IMR-90 (cell line): ENCODE measurements around the gene MRPL54. TPM values are rescaled to one million over a fixed set of nuclear protein-coding genes. Genes with fewer than 3 reads are reported as not detected.

Experiments
- ATAC-seq: fragments of 200-7000 bp; cut with Tn5 transposase; 2 replicates; pipeline ENCODE4 v1.9.1; 2020; ENCODE audit warnings: low read depth, mild to moderate bottlenecking, moderate library complexity
- BruUV-seq: library from RNA; stranded (reverse); fragments of 400-500 nt; replicated peaks from 2 replicates; lab custom pipeline; 2021; lab: Mats Ljungman, UMichigan
- CTCF ChIA-PET: fragments of 300-600 bp; formaldehyde crosslinking; extraction: SDS; loops from one replicate; lab custom pipeline; 2021; ENCODE audit warnings: antibody characterized with exemption; lab: Yijun Ruan, JAX
- POLR2A ChIA-PET: fragments of 300-600 bp; sonication (Branson Sonifier 250); formaldehyde crosslinking; loops from one replicate; lab custom pipeline; 2022; ENCODE audit warnings: antibody characterized with exemption; ENCODE audit not compliant: unreplicated experiment; lab: Charles Lee
- DNase-seq: peaks from one replicate; pipeline ENCODE4 v3.0.0; 2013
- H2AFZ ChIP-seq: replicated peaks from 2 replicates; pipeline ENCODE3; 2013; ENCODE audit warnings: low read length, mild to moderate bottlenecking; ENCODE audit not compliant: poor library complexity
- H2AK5ac ChIP-seq: 2 replicates; pipeline ENCODE4 v1.6.1; 2013; ENCODE audit warnings: low read depth, low read length, inconsistent platforms
- H2AK9ac ChIP-seq: replicated peaks from 2 replicates; pipeline ENCODE3; 2013; ENCODE audit warnings: mild to moderate bottlenecking, low read depth, low read length, moderate library complexity; ENCODE audit not compliant: poor library complexity
- H2BK120ac ChIP-seq: 2 replicates; pipeline ENCODE4 v1.6.1; 2013; ENCODE audit warnings: low read depth, low read length, inconsistent platforms
- H2BK15ac ChIP-seq: 3 replicates; pipeline ENCODE4 v1.6.1; 2013; ENCODE audit warnings: low read depth, low read length, inconsistent platforms
- H2BK20ac ChIP-seq: 2 replicates; pipeline ENCODE4 v1.6.1; 2013; ENCODE audit warnings: low read depth, mild to moderate bottlenecking, inconsistent platforms, low read length, moderate library complexity
- H2BK5ac ChIP-seq: 2 replicates; pipeline ENCODE4 v1.6.1; 2013; ENCODE audit warnings: mild to moderate bottlenecking, low read depth, low read length, inconsistent platforms; ENCODE audit not compliant: poor library complexity, severe bottlenecking
- H3K14ac ChIP-seq: replicated peaks from 2 replicates; pipeline ENCODE4 v1.6.1; 2013; ENCODE audit warnings: low read depth, low read length, inconsistent platforms
- H3K18ac ChIP-seq: 2 replicates; pipeline ENCODE4 v1.6.1; 2013; ENCODE audit warnings: low read depth, low read length, control low read depth
- H3K23ac ChIP-seq: 2 replicates; pipeline ENCODE4 v1.6.1; 2013; ENCODE audit warnings: low read depth, low read length, inconsistent platforms
- H3K27ac ChIP-seq: 2 replicates; pipeline ENCODE4 v1.5.1; 2013; ENCODE audit warnings: mild to moderate bottlenecking, control low read depth, low read length; ENCODE audit not compliant: insufficient read depth
- H3K27me3 ChIP-seq: 2 replicates; pipeline ENCODE4 v1.6.1; 2013; ENCODE audit warnings: low read length; ENCODE audit not compliant: control insufficient read depth, insufficient read depth
- H3K36me3 ChIP-seq: 2 replicates; pipeline ENCODE4 v1.6.1; 2013; ENCODE audit warnings: low read length, mixed read lengths; ENCODE audit not compliant: control insufficient read depth, insufficient read depth
- H3K4ac ChIP-seq: 2 replicates; pipeline ENCODE4 v1.6.1; 2013; ENCODE audit warnings: low read depth, low read length, inconsistent platforms
- H3K4me1 ChIP-seq: 2 replicates; pipeline ENCODE4 v1.6.1; 2013; ENCODE audit warnings: low read length, mixed read lengths; ENCODE audit not compliant: control insufficient read depth, insufficient read depth
- H3K4me2 ChIP-seq: 2 replicates; pipeline ENCODE4 v1.6.1; 2013; ENCODE audit warnings: low read depth, mild to moderate bottlenecking, control low read depth, low read length, moderate library complexity
- H3K4me3 ChIP-seq: 2 replicates; pipeline ENCODE4 v1.5.1; 2013; ENCODE audit warnings: low read depth, mild to moderate bottlenecking, control low read depth, low read length, moderate library complexity; ENCODE audit not compliant: insufficient read depth
- H3K56ac ChIP-seq: 2 replicates; pipeline ENCODE4 v1.6.1; 2013; ENCODE audit warnings: low read length, inconsistent platforms; ENCODE audit not compliant: insufficient read depth; ENCODE audit errors: extremely low read depth
- H3K79me1 ChIP-seq, 2 experiments: 2 replicates each; pipeline ENCODE4 v1.6.1; 2013; ENCODE audit warnings: low read length in 2 of 2, inconsistent platforms in 1 of 2, low read depth in 1 of 2
- H3K9ac ChIP-seq: 2 replicates; pipeline ENCODE4 v1.6.1; 2013; ENCODE audit warnings: low read depth, low read length, control low read depth
- H3K9me1 ChIP-seq: 2 replicates; pipeline ENCODE4 v1.6.1; 2013; ENCODE audit warnings: low read length, inconsistent platforms; ENCODE audit not compliant: insufficient read depth
- H3K9me3 ChIP-seq: 2 replicates; pipeline ENCODE4 v1.6.1; 2013; ENCODE audit warnings: low read length; ENCODE audit not compliant: control insufficient read depth, insufficient read depth
- H4K20me1 ChIP-seq: 2 replicates; pipeline ENCODE4 v1.6.1; 2013; ENCODE audit warnings: low read length, inconsistent platforms; ENCODE audit not compliant: insufficient read depth
- H4K5ac ChIP-seq: 2 replicates; pipeline ENCODE4 v1.6.1; 2013; ENCODE audit warnings: mild to moderate bottlenecking, low read depth, low read length, control low read depth
- H4K8ac ChIP-seq, 2 experiments: 2 replicates each; pipeline ENCODE4 v1.6.1; 2013; ENCODE audit warnings: low read depth in 2 of 2, low read length in 2 of 2, control low read depth in 1 of 2, inconsistent platforms in 1 of 2
- H4K91ac ChIP-seq: 2 replicates; pipeline ENCODE4 v1.6.1; 2013; ENCODE audit warnings: low read depth, low read length, inconsistent platforms; ENCODE audit not compliant: insufficient read depth
- BHLHE40 ChIP-seq: fragments of 150-350 bp; IDR thresholded peaks from 2 replicates; pipeline ENCODE4 v1.6.1; 2016; ENCODE audit warnings: mild to moderate bottlenecking, low read depth, low read length
- CEBPB ChIP-seq: IDR thresholded peaks from 2 replicates; pipeline ENCODE4 v1.6.1; 2012; ENCODE audit warnings: low read depth, low read length, improper control_type of control experiment
- CHD1 ChIP-seq: IDR thresholded peaks from 2 replicates; pipeline ENCODE4 v1.6.1; 2012; ENCODE audit warnings: low read depth, low read length, improper control_type of control experiment
- ELK1 ChIP-seq: fragments of 150-350 bp; IDR thresholded peaks from 2 replicates; pipeline ENCODE4 v1.6.1; 2016; ENCODE audit warnings: low read depth, mild to moderate bottlenecking, low read length, moderate library complexity, borderline replicate concordance
- MAFK ChIP-seq: IDR thresholded peaks from 2 replicates; pipeline ENCODE4 v1.6.1; 2012; ENCODE audit warnings: low read depth, low read length, improper control_type of control experiment
- MAZ ChIP-seq: IDR thresholded peaks from 2 replicates; pipeline ENCODE4 v1.6.1; 2012; ENCODE audit warnings: low read depth, mild to moderate bottlenecking, low read length, improper control_type of control experiment, moderate library complexity, borderline replicate concordance
- MXI1 ChIP-seq: IDR thresholded peaks from 2 replicates; pipeline ENCODE4 v1.6.1; 2012; ENCODE audit warnings: low read depth, mild to moderate bottlenecking, low read length, moderate library complexity, borderline replicate concordance
- NFE2L2 ChIP-seq: fragments of 150-350 bp; IDR thresholded peaks from 2 replicates; pipeline ENCODE4 v1.6.1; 2016; ENCODE audit warnings: low read depth, mild to moderate bottlenecking, low read length
- POLR2A ChIP-seq: IDR thresholded peaks from 2 replicates; pipeline ENCODE4 v1.6.1; 2012; ENCODE audit warnings: mild to moderate bottlenecking, low read depth, low read length
- RAD21 ChIP-seq: IDR thresholded peaks from 2 replicates; pipeline ENCODE4 v1.6.1; 2012; ENCODE audit warnings: low read length, improper control_type of control experiment
- RCOR1 ChIP-seq: IDR thresholded peaks from 2 replicates; pipeline ENCODE4 v1.6.1; 2012; ENCODE audit warnings: mild to moderate bottlenecking, low read length, improper control_type of control experiment; ENCODE audit not compliant: insufficient replicate concordance
- WGBS, 2 experiments: methylation state at CpG; one replicate each; pipeline versions ENCODE4 v1.1.5 to v1.1.7; 2013; ENCODE audit warnings: missing lambda C conversion rate in 2 of 2; ENCODE audit not compliant: insufficient read length in 1 of 2; ENCODE audit errors: extremely low coverage in 2 of 2; 5-methylcytosine and 5-hydroxymethylcytosine counted together
- dilution Hi-C: fragments of 300-500 bp; cut with HindIII; formaldehyde crosslinking; loops from one replicate; pipeline ENCODE4 v1.14.3; 2018; ENCODE audit warnings: low sequenced_read_pairs; ENCODE audit not compliant: unreplicated experiment
- in situ Hi-C: fragments of 300-500 bp; cut with MboI; formaldehyde crosslinking; loops from 3 replicates; pipeline ENCODE4 v1.14.3; 2019; ENCODE audit warnings: low sequenced_read_pairs, inconsistent platforms, mixed read lengths
- intact Hi-C: fragments of 100-400 bp; cut with micrococcal nuclease; formaldehyde crosslinking; loops from 2 replicates; pipeline ENCODE4 v1.10.0; 2022
- polyA plus RNA-seq, 3 experiments: library from polyadenylated mRNA; depleted of rRNA; stranded (reverse); fragments of >200 nt; gene quantifications; 2 replicates each; pipeline ENCODE4 v1.2.3, GENCODE V29; 2012; ENCODE audit warnings: low replicate concordance in 1 of 3
- total RNA-seq: library from RNA; depleted of rRNA; stranded (reverse); fragments of >200 nt; gene quantifications from 2 replicates; pipeline ENCODE4 v1.2.3, GENCODE V29; 2012
- TF ChIP-seq, protein P1 (sequence below): conservative IDR thresholded peaks from 2 replicates; pipeline ENCODE4 v1.5.1; 2012; ENCODE audit warnings: mild to moderate bottlenecking, low read depth, low read length, improper control_type of control experiment
- TF ChIP-seq, protein P2 (sequence below): fragments of 150-350 bp; IDR thresholded peaks from 2 replicates; pipeline ENCODE4 v1.6.1; 2017; ENCODE audit warnings: mild to moderate bottlenecking, antibody characterized with exemption, low read length, low read depth

The MRPL54 gene
- total and polyA plus RNA-seq, 2 of the 4 experiments (the other 2 are of a cell fraction): 55.9 to 75.7 TPM

- no peaks in the 10 kb centered on the region for H4K20me1 ChIP-seq
- no peak overlapping the region for H3K4ac ChIP-seq
- no peak overlapping the region for H3K4me2 ChIP-seq
- H3K56ac ChIP-seq: no peak overlapping the region
- H3K18ac ChIP-seq: no peak overlapping the region
- CTCF ChIA-PET: no interaction called here
- H2AK5ac ChIP-seq: no peak overlapping the region
- H3K4me1 ChIP-seq: no peaks in the 10 kb centered on the region
- no peak overlapping the region for H3K9ac ChIP-seq
- no peaks in the 10 kb centered on the region for H3K36me3 ChIP-seq
- no peak overlapping the region for H3K14ac ChIP-seq
- no peak overlapping the region for H2AFZ ChIP-seq
- DNase-seq (no peak), ATAC-seq (no peak)
- WGBS, 2 experiments: 82% methylated on average over 8 of the region's 19 CpGs; no CpG with 5 or more reads in 1 of the 2 experiments
- H4K5ac ChIP-seq: no peak overlapping the region
- no peak overlapping the region for H3K4me3 ChIP-seq
- no peak overlapping the region for H2BK20ac ChIP-seq
- in situ Hi-C loops (no loop called here), intact Hi-C loops (no loop called here), dilution Hi-C loops (no loop called here)
- no peak overlapping the region for H2BK15ac ChIP-seq
- no peaks in the 10 kb centered on the region for H3K9me3 ChIP-seq
- POLR2A ChIA-PET: no interaction called here
- H3K27ac ChIP-seq: no peak overlapping the region
- H2AK9ac ChIP-seq: peak overlapping the region; percentile 61
- H3K23ac ChIP-seq: no peak overlapping the region
- TF ChIP-seq ELK1: no peak
- TF ChIP-seq, protein P1, sequence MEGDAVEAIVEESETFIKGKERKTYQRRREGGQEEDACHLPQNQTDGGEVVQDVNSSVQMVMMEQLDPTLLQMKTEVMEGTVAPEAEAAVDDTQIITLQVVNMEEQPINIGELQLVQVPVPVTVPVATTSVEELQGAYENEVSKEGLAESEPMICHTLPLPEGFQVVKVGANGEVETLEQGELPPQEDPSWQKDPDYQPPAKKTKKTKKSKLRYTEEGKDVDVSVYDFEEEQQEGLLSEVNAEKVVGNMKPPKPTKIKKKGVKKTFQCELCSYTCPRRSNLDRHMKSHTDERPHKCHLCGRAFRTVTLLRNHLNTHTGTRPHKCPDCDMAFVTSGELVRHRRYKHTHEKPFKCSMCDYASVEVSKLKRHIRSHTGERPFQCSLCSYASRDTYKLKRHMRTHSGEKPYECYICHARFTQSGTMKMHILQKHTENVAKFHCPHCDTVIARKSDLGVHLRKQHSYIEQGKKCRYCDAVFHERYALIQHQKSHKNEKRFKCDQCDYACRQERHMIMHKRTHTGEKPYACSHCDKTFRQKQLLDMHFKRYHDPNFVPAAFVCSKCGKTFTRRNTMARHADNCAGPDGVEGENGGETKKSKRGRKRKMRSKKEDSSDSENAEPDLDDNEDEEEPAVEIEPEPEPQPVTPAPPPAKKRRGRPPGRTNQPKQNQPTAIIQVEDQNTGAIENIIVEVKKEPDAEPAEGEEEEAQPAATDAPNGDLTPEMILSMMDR: no peak
- no peak for TF ChIP-seq BHLHE40
- TF ChIP-seq MXI1: no peak
- TF ChIP-seq CEBPB: no peak
- TF ChIP-seq RCOR1: no peak
- TF ChIP-seq, protein P2, sequence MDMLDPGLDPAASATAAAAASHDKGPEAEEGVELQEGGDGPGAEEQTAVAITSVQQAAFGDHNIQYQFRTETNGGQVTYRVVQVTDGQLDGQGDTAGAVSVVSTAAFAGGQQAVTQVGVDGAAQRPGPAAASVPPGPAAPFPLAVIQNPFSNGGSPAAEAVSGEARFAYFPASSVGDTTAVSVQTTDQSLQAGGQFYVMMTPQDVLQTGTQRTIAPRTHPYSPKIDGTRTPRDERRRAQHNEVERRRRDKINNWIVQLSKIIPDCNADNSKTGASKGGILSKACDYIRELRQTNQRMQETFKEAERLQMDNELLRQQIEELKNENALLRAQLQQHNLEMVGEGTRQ: no peak
- no peak for TF ChIP-seq MAZ
- TF ChIP-seq MAFK: no peak
- no peak for TF ChIP-seq POLR2A
- no peak for TF ChIP-seq NFE2L2
- TF ChIP-seq RAD21: no peak
- TF ChIP-seq CHD1: no peak
- BruUV-seq: no TSS peak
- no peak overlapping the region for H4K91ac ChIP-seq
- H2BK120ac ChIP-seq: no peak overlapping the region
- peaks cover 12% of the 10 kb centered on the region; the same call in 1 of the 2 replicates for H3K27me3 ChIP-seq
- H3K79me1 ChIP-seq: no peaks in the 10 kb centered on the region
- H4K8ac ChIP-seq: no peak overlapping the region
- no peak overlapping the region for H2BK5ac ChIP-seq
- H3K9me1 ChIP-seq: peaks cover 5% of the 10 kb centered on the region
These were observed 44.6 kb downstream of the MRPL54 start for GRCh38 chr19:3807131-3807480.
